Body of pancreas (tissue), 4 donors: Measurements from ENCODE around the gene PTDSS2.

ENCODE experiments used
- POLR2A ChIP-seq, 3 donors: fragments of 450-650 bp; IDR thresholded peaks; one replicate each; pipeline ENCODE4 v1.6.1; 2016; ENCODE audit warnings: antibody characterized with exemption in 3 of 3, mild to moderate bottlenecking in 2 of 3
- TF ChIP-seq, protein P1 (sequence below), 7 experiments: fragments of 450-650 bp in 4 of 7; fragments of 200-600 bp in 3 of 7; sonication (generic) in 3 of 7; IDR thresholded peaks; one replicate each; pipeline ENCODE4 v1.5.1; 2016 to 2019; ENCODE audit warnings: antibody characterized with exemption in 7 of 7

DNA sequence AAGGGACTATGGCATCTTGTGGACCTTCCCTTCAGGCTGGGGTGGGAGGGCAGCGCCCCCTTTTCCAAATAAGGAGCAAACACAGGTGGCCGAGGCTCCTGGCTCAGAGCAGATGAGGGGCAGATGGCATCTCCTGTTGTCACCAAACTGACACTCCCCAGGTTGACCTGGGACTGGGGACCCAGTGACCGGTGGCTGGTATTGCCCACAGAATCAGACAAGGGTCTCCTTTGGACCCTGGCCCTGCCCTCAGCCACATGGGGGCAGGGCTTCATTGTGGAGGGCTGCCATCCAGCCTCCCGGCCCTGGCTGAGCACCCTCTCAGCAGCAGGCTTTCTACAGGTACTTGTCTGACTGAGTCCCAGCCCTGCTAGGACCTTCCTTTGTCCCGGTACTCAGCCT is 34.4 kb upstream of the PTDSS2 start:
- TF ChIP-seq, protein P1, sequence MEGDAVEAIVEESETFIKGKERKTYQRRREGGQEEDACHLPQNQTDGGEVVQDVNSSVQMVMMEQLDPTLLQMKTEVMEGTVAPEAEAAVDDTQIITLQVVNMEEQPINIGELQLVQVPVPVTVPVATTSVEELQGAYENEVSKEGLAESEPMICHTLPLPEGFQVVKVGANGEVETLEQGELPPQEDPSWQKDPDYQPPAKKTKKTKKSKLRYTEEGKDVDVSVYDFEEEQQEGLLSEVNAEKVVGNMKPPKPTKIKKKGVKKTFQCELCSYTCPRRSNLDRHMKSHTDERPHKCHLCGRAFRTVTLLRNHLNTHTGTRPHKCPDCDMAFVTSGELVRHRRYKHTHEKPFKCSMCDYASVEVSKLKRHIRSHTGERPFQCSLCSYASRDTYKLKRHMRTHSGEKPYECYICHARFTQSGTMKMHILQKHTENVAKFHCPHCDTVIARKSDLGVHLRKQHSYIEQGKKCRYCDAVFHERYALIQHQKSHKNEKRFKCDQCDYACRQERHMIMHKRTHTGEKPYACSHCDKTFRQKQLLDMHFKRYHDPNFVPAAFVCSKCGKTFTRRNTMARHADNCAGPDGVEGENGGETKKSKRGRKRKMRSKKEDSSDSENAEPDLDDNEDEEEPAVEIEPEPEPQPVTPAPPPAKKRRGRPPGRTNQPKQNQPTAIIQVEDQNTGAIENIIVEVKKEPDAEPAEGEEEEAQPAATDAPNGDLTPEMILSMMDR (IDR thresholded peaks at IDR 0.05) = no peak
- TF ChIP-seq POLR2A (IDR thresholded peaks at IDR 0.05) = no peak
